ENCODE results near the gene ITGA7.

The ITGA7 gene, protein sequence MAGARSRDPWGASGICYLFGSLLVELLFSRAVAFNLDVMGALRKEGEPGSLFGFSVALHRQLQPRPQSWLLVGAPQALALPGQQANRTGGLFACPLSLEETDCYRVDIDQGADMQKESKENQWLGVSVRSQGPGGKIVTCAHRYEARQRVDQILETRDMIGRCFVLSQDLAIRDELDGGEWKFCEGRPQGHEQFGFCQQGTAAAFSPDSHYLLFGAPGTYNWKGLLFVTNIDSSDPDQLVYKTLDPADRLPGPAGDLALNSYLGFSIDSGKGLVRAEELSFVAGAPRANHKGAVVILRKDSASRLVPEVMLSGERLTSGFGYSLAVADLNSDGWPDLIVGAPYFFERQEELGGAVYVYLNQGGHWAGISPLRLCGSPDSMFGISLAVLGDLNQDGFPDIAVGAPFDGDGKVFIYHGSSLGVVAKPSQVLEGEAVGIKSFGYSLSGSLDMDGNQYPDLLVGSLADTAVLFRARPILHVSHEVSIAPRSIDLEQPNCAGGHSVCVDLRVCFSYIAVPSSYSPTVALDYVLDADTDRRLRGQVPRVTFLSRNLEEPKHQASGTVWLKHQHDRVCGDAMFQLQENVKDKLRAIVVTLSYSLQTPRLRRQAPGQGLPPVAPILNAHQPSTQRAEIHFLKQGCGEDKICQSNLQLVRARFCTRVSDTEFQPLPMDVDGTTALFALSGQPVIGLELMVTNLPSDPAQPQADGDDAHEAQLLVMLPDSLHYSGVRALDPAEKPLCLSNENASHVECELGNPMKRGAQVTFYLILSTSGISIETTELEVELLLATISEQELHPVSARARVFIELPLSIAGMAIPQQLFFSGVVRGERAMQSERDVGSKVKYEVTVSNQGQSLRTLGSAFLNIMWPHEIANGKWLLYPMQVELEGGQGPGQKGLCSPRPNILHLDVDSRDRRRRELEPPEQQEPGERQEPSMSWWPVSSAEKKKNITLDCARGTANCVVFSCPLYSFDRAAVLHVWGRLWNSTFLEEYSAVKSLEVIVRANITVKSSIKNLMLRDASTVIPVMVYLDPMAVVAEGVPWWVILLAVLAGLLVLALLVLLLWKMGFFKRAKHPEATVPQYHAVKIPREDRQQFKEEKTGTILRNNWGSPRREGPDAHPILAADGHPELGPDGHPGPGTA

DNA sequence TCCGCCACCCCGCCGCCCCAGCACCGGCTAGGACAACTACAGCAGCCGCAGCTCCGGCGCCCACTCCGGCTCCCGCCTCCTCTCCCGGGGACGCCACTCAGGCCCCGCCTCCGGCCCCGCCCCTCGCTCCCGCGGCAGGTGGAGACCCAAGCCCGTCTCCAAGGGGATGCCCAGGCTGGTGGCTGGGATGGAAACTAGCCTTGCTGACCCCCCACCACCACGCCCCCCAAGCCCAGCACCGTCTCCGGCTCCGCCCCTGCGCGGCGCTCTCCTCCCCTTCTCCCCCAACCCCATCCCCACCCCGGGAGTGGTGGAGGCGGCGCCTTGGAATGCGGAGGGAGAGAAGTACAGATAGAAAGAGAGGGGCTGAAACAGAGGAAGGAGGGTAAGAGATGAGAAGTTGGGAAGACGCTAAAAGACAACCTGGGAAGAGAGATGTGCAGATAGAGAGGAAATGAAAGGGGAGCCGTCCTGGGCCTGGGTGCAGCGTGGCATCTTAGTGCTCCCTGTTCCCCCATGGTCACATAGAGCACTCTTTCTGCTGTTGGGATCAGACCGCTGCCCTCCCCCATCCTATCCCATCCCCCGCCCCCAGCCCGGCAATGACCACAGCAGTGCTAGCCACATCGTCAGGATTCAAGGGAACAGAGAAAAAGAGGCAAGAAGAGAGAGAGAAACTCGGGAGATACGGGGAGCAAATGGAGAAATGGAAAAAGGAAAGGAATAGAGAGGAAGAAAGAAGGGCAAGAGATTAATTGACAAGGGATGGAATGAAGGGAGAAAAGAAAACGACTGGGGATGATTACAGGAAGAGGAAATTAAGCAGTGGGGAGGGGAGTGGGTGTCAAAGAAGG, at the start of gene ITGA7:
ITGA7 (minus strand) TSS at position 64 of the 854 bp plus-strand sequence. CDS start 222 bp downstream, outside the sequence.
- DNase-seq = peak; percentile 57

DNA sequence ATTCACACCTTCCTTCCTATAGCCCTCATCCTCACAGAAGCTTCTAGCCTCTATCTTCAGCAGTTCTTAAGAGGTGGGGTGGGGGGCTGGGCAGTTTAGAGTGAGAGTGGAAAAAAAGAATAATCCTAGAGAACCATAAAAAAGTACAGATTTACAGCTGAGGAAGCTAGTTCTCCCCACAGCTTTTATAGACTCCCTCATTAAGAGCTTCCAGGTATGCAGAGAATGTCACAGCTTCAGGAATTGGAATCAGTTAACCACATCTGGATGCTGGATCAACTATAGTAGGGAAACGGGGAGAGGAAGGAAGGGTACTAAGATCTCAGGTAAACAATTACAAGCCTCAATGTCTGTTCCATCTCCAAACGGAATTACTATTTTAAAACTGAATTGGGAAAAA, 47.5 kb upstream of the ITGA7 start:
- no peak for DNase-seq

DNA sequence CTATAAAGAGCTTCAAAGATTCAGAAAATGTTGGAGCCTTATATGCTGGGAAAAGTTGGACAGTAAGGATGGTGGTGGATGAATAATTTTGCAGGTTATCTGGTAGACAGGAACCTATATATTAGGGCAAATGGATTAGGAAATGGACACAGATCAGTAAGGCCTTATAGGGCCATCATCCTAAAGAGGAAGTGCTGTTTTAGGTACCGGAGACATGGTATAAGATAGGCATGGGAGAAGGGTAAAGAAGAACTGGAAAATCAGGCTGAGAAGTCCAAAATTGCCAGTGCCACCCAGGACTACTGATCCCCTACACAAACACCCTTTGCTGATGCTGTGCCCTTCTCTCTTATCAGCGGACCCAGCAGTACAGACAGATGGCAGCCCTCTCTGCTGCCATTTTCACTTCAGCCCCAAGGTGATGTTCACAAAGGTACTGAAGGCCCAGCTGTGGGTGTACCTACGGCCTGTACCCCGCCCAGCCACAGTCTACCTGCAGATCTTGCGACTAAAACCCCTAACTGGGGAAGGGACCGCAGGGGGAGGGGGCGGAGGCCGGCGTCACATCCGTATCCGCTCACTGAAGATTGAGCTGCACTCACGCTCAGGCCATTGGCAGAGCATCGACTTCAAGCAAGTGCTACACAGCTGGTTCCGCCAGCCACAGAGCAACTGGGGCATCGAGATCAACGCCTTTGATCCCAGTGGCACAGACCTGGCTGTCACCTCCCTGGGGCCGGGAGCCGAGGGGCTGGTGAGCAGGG, 40.7 kb upstream of the ITGA7 start:
- no peak for DNase-seq

DNA sequence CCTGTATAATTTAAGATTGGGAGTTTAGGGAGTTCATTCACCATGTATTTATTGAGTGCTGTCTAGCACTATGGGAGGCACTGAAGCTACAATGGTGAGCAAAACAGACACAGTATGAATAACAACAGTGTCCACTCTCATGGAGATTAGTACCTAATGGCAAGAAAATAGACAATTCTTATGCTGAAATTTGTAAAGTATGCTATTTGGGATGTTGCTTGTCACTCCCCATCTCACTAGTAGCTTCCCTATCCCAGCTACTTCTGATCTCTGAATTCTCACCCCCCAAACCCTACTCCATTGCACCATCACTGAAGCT, 39.2 kb upstream of the ITGA7 start:
- DNase-seq = no peak

DNA sequence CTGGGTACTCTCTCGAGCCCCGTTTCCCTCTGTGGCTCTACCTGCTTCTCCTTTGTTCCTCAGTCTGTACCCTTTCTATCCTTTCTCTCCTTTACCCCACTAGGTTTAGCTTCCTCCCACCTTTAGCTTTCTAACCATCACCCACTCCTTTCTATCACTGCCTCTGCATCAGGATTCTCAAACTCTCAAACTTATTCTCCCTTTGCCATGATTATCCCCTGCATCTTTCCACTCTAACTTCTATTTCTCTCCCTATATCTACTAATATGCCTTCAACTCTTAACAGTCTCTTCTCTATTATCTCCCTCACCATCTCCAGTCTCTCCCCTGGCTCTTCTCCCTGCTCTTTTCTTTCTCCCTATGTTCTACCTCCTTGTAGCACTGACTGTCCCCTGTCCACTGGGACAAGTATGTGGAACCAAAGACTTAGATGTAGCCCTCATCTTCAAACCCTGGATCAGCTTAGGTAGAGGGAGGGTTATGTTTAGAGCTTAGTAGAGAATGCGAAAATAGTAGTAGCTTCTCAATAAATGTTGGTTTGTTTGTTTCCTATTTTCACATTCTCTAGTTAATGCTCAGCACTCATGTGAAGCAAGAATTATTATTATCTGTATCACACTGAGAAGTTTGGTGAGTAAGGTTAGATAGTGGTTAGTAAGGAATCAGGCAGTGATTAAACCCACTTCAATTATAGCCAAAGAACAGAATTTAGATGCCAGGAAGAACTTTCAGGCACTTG, 38.6 kb upstream of the ITGA7 start:
- DNase-seq = no peak

DNA sequence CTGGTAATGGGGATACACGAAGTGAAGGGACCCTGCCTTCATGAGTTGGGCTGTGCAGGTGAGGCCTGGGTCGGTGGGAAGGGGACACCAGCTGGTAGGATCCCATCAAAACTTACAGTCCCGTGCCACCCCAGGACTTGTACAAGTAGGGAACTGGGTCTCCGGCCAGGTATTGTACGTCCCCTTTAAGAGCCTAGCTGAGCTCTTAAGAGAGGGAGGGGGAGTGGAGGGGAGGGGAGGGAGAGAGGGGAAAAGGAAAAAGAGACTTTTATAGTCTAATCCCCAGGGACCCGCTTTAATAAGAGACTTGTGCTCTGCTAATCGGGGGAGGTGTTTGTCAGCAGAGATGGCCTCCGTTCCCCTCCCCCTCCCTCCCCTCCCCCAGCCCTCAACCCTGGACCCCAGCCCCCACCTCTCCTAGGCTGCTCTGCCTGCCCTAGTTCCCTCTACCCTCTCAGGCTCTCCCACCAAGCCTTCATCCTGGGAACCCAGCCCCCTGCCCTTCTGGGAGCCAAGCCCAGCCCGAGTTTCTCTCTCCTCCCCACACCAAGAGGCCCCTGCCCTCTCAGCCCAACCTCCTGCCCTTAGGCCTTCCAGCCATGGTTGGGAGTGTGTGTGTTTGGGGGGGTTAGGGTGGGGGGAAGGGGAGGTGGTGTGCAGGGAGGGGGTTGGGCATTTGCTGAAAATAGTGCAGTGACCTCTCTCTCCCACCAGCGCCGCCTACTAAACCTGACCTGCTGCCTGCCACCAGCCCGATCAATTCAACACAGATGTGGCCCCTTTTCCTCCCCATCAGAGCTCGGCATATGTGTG, 37.9 kb upstream of the ITGA7 start:
- DNase-seq = no peak

DNA sequence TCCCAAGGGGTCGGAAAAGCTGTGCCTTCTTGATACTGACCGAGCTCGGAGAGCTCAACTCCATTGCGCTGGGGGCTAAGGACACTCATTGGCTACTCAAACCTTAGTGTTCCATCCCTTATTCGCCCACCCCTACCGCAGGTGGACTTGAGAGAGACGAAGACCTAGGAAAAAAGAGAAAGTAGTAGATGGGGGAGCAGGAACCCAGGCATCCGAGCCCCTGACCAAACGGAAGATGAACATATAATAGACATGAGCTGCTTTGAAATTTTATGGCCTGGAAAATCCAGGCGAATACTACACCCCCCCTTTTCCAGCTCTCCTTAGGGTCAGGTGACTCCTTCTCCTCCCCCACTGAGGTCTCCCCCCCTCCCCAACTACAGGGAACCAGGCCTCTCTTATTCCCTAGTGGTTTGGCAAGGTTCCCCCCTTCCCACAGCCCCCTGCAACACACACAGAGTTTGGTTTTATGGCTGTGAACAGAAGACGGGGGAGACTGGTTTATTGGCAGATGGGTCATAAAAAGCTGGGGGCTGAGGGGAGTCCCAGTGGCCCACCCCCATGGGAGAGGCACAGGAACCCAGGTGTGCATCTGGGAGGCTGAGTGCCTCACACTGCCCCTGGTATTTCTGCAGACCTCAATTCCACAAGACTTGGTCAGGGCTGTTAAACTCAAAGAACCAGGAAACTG, 36.8 kb upstream of the ITGA7 start:
- DNase-seq = no peak

DNA sequence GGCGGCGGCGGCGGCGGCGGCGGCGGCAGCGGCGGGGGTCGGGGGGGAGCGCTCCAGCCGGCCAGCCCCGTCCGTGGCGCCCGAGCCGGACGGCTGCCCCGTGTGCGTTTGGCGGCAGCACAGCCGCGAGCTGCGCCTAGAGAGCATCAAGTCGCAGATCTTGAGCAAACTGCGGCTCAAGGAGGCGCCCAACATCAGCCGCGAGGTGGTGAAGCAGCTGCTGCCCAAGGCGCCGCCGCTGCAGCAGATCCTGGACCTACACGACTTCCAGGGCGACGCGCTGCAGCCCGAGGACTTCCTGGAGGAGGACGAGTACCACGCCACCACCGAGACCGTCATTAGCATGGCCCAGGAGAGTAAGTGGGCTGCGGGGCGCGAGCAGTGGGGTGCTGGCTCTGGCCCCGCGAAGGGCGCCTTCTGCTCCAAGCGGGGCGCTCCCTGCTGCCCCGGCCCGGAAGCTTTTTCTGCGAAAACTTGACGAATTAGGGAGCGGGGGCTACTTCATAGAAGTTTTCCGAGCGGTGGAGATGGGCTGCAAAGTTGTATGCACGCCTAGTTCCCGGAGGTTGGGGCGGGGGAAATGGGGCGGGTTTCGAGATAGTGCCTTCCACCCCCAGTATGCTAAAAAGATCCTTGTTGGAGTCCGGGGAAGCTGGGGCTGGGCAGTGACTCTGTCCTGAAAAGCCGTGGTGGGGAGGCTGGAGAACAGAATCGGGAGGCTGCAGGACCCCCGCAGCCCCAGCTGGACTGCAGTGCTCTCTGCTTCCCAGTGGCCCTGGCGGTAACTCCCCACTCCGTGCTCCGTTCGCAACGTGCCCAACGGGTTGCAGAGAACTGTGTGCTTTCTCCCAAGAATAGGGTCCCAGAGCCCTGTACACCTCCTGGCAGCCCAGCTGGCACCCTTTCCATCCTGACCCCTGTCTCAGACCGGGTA, 36.0 kb upstream of the ITGA7 start:
- DNase-seq = peak; percentile 48

DNA sequence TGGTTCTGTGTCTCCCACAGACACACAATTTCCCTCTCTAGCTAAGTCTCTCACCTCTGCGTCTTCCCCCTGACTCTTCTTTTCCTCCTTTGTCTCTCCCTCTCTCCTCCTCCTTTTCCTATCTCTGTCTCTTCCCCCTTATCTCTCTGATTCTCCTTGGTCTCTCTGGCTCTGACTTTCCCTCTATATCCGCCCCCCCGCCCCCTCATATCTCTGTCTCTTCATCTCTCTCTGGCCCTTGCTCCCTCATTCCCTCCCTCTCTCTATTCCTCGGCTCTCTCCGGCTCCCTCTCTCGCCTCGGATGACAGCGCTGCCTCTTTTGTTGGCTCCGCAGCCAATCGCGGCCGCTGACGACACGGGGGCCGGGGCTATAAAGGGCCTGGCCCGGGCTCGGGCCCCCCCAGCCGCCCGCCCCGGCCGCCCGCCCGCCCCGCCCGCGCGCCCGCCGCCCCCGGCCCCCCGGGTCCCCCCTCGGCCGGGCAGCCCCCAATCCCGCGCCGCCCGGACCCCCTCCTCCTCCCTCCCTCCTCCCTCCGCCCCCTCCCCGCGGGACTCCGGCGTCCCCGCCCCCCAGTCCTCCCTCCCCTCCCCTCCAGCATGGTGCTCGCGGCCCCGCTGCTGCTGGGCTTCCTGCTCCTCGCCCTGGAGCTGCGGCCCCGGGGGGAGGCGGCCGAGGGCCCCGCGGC, 35.2 kb upstream of the ITGA7 start, which contains the start of gene GDF11:
GDF11 (plus strand) TSS at position 404 of the 687 bp plus-strand sequence; CDS start at position 599, 195 bp downstream.
- peak; percentile 65 for DNase-seq

DNA sequence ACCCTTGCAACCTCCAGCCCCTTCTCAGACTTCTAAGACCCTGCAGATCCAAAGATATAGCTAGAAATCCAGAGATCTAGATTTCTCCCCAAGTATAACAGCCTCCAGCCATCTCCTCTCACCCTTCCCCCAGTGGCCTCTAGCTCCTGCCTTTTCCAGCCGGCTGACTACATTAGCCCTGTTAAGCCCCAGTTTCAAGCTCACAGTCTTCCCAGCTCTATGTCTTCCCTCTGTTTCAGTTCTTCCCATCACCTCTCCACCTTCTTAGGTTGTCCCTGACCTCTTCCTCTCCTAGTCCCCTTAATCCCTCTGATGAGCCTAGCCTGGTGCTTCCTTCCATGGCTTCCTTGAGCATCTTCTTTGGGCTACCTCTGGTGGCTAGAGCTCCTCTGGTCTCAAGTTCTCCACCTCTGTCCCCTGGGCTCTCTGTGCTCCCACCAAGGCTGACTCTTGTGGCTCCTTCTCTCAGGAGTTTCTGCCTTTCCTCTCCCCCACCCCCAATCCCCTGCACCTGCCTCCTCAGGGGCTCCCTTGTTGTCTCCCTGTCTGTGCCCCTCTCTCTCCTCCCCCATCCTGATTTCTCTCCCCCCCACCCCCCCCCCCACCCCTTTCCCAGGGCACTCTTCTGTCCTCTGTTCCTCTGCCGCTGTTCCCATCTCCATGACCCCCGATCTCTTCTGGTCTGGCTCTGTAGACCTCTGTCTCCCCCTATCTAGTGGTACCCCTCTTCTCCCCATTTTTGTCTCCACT, 34.4 kb upstream of the ITGA7 start:
- peak; percentile 17 for DNase-seq

DNA sequence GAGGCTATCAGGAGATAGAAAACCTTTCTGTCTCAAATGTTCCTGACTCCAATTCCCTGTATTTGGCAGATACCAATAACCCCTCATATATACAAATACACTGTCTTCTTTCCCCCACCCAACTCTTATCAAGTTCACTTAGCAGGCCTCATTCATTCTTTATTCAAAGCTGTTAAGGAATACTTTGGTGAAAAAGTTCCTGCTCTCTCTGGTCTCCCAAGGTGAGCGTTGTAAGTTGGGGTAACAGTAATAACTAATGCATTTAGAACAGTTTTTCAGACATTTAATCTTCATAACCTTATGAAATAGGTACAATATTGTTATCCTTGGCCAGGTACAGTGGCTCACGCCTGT, 31.3 kb upstream of the ITGA7 start:
- DNase-seq = no peak

DNA sequence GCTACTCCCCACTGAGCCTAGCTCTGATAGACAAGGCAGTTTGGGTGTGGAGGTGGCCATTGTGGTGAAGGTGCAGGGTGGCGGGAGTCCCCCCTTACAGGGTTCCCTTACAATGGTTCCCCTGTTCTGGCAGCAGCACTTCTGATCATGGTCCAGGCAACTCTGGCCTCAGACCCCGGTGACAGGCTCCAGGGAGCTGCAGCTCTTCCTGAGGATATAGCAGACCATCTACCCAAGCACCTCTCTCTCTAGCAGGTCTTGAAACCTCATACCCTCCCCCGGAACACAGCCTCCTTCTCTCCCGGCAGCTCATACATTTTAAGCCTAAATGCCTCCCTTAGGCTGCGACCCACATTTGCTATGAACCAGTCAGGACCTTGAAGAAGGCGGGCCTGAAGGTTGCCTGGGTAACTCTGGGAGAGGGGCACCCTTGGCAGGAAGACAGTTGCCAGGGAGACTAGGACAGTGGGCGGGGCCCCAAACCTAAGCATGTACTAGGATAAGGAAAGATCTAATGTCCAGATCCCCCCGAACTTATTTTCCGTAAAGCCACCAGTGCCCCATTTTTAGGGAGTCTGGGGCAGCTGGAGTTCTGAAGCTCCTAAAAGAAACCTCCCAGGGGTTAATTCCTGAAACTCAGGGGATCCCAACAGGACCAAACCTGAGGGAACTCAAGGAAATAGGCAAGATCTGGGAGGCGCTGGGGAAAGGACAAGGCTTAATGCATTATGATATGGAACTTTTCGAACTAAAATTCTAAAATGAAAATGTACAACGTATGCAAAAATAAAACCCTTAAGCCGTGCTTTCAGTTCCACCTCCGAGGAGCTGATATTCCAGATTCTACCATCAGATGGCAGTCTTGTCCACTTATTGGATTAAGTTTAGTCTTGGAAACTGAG, 30.7 kb upstream of the ITGA7 start:
- peak; percentile 60 for DNase-seq

DNA sequence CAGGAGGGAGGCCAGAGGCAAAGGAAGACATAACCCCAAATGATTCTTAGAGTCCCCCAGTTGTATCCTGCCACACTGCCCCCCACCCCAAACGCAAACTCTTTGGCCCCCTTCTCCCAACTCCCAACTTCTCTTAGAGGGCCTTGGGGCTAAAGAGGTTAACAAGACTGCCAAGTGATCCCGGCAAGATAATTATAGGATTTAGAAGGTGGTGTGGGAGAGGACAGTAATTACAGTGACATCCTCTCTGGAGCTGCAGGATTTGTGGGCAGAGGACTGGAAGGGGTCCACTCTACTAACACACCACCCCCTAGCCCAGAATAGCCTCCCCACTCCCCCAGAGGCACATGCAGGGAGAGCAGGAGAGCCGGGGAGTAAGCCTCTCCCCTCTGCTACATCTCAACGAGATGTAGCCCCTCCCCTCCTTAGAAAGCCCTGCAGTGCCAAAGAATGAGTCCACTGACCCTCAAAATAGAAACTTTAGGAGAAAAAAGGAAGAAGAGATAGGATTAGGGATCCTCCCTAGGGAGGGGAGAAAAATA, 29.9 kb upstream of the ITGA7 start:
- peak; percentile 17 for DNase-seq

DNA sequence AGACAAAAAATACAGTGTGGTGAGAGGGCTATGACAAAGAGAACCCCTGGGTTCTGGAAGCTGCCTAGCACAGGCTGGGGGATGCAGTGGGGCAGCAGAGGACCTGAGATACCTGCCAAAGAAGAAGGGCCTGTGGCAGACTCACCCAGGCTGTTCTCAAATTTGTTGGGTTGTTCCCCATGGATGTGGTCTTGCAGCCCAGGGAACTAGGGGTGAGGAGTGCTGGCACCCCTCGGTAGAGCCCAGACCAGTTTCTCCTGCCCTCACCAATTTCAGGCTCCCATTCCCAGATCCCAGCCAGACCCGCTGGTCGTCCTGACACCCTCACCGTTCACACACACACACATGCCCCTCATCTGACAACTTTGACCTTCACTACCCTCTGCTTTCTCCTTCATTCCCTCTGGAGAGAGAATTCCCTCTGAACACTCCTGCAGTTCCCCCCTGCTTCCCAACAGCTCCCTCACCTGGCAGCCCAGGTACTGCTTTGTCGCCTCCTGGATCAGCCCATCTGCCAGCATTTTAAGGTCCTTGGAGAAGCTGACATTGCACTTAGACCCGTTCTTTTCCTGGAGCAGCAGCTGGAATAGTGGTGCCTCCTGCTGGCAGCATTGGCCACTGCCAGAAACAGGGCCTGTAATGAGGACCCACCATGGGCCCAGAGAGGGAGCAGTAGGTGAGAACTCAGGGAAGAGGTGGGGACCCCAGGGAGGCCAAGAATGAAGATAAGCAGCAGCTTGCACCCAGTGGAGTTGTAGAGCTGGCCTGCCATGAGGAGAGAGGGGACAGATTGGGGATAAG, 29.3 kb upstream of the ITGA7 start:
- DNase-seq = peak; percentile 50

DNA sequence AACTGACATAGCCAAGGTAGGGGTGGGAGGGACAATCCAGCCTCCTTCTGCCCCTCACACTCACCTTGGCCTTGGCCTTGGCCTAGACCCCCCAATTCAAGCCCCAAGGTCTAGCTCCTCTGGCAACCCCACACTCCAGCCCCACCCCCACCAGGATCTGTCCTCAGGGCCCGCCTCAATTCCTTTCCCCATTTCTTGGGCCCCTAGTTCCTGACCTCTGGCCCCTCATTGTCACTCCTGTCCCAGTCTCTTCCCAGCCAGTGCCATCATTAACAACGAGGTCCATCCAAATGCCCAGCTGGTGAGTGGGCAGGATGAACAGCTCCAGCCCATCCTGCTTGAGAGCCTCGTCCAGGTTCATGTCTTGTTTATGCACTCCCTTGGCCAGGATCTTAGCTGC, 28.4 kb upstream of the ITGA7 start:
- peak; percentile 12 for DNase-seq
